Endothelial cell of coronary artery (primary cell): ENCODE measurements around the gene GGNBP2. TPM values are rescaled to one million over a fixed set of nuclear protein-coding genes. Genes with fewer than 3 reads are reported as not detected.

Source experiments
- total RNA-seq: library from RNA; depleted of rRNA; stranded (reverse); fragments of >200 nt; gene quantifications from 2 replicates; pipeline ENCODE4 v1.2.3, GENCODE V29; 2014

The GGNBP2 gene, protein sequence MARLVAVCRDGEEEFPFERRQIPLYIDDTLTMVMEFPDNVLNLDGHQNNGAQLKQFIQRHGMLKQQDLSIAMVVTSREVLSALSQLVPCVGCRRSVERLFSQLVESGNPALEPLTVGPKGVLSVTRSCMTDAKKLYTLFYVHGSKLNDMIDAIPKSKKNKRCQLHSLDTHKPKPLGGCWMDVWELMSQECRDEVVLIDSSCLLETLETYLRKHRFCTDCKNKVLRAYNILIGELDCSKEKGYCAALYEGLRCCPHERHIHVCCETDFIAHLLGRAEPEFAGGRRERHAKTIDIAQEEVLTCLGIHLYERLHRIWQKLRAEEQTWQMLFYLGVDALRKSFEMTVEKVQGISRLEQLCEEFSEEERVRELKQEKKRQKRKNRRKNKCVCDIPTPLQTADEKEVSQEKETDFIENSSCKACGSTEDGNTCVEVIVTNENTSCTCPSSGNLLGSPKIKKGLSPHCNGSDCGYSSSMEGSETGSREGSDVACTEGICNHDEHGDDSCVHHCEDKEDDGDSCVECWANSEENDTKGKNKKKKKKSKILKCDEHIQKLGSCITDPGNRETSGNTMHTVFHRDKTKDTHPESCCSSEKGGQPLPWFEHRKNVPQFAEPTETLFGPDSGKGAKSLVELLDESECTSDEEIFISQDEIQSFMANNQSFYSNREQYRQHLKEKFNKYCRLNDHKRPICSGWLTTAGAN
- total RNA-seq: 50.6 and 71.7 TPM in 2 replicates

DNA sequence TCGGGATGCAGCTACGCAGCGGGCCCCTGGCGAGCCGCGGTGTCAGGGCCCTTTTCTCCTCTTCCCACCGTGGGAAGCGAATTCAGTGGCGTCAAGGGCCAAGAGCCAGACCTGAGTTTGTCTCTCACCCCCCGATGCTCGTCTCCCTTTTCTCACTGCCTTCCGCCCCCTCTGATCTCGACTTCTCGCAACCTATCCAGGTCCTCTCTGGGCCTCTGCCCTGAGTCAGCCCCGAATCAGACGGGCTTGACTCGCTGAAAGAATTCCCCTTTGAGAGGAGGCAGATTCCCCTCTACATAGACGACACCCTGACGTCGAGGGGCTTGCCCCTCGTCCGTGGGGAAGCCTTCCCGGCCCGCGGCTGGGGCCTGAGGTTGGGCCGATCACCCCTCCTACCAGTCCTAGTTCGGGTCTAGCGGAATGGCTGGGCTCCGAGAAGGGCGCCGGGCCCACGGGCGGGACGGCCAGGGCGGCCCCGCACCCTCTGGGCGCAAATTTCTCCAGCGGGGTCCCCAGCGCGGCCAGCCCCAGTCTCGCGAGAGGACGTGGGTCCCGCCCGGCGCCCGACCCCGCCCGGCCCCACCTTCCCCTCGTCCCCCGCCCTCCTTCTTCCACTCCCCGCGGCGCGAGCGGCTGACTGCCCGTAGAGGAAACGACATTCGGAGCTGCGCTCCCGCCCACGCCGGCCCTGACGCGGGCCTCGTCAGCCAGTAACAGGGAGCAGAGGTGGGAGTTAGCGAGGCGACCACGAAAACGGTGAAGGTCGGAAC is at the start of gene GGNBP2:
Gene GGNBP2 (plus strand): TSS at position 613 of the 770 bp plus-strand sequence. CDS start 806 bp downstream, outside the sequence.

DNA sequence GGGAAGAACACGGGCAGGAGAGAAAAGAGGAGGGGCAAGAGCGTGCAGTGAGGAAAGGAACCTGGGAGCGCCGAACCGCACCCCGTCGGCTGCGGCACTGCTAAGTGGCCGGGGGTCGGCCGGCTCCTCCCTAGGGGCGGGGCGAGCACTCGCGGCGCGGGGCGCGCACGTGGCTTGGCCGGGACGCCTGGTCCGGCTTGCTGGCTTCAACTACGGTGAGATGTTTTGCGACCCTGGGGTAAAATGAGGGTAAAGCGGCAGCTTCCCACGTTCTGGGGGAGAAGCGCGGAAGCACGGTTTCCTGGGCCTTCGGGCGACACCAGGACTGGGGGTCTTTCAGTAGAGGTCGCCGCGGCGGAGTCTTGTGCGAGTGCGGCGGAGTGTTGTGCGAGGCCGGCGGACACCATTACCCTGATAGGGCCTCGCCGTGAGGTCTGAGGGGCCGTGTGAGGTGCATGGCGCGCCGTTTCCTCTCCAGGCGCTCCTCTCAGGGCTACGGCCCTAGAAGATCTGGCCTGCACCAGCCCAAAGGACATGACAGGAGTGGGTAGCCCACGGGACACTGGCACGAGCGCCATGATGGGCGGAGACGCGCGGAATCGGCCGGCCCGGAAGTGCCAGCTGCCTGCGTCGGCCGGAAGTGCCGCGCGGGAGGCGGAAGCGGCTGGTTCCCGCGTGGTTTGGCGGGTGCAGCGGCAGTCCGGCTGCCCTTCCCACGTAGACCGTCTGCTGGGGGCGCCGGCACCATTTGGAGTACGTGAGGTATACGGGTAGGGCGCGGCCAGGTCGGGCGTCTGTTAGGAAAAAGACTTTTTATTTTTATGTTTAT is 9.7 kb upstream of the GGNBP2 start, which contains the start of the genes MYO19 and PIGW:
Gene MYO19 (minus strand): TSS at position 29 of the 829 bp plus-strand sequence. CDS start 2,330 bp downstream, outside the sequence.
Gene PIGW (plus strand): TSS at position 148 of the 829 bp plus-strand sequence. CDS start 2,115 bp downstream, outside the sequence.

DNA sequence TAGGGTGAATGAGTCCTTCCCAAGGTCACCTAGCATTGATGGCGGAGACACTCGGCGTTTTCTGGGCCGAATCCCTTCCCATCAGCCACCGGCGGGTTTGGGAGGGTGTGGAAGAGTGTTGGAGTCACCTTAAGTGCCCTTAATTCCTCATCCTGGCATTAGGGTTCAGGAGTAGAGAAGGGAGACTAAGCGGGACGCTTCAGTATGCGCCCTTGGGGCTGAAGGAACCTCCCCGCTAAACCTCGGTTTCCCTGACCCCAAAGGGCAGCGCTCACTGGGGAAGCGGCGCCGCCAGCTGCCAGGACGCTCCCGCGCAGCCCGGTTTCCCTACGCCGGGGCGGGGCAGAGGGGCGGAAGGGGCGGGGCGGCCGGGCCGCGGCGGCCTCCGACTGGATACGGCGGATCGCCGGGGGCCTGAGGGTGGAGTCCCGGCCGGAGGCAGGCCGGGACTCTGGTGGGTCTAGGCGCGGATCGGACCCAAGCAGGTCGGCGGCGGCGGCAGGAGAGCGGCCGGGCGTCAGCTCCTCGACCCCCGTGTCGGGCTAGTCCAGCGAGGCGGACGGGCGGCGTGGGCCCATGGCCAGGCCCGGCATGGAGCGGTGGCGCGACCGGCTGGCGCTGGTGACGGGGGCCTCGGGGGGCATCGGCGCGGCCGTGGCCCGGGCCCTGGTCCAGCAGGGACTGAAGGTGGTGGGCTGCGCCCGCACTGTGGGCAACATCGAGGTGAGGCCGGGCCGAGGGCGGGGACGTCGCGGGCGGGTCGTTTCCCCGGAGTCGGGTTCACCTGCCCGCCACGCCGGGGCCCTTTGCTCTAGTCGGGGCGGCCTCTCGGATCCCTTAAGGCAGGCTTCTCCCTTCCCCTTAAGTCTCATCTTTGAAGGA is 47.0 kb downstream of the GGNBP2 start, which contains the start of gene DHRS11:
Gene DHRS11 (plus strand): TSS at position 446 of the 882 bp plus-strand sequence. CDS start 131 bp downstream, at position 577.

DNA sequence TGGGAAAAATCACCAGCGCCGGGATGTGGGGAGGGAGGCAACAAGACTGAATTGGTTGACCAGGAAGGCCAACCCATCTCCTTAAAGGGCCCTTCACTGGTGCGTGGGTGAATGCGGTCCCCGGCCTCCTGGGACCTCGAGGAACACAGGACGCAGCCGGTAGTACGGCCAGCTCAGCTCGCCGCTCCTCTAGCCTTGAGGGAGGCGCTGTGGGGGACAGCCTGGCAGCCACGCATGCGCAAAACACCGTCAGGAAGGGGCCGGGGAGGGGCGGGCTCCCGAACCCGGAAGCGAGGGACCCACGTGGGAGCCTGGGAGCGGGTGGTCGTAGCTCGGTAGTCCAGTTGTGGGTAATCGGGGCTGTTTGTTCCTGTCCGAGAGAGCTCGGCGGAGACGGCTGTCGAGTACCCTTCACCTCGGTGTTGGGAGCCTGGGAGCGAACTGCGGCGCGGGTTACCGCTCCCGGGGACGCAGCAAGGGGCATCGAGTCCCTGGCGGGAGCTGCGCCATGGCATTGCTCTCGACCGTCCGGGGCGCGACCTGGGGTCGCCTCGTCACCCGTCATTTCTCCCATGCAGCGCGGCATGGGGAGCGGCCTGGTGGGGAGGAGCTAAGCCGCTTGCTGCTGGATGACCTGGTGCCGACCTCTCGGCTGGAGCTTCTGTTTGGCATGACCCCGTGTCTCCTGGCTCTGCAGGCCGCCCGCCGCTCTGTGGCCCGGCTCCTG is 56.7 kb downstream of the GGNBP2 start, which contains the start of gene MRM1:
Gene MRM1 (plus strand): TSS at position 281 of the 727 bp plus-strand sequence. CDS start 228 bp downstream, at position 509.

Other genes with a start within 250 kb of the GGNBP2 start
- gene TBC1D3G, start 221.0 kb upstream of the GGNBP2 start, total RNA-seq: not detected in 2 replicates
- not detected in 2 replicates for gene TBC1D3H, start 156.5 kb upstream of the GGNBP2 start, total RNA-seq
- 24.7 and 30.9 TPM in 2 replicates for gene ZNHIT3, start 58.2 kb upstream of the GGNBP2 start, total RNA-seq
- gene MYO19, start 10.1 kb upstream of the GGNBP2 start, total RNA-seq: 47.5 and 58.3 TPM in 2 replicates
- 4.6 and 7.3 TPM in 2 replicates for gene PIGW, start 9.9 kb upstream of the GGNBP2 start, total RNA-seq
- 5.9 and 6.4 TPM in 2 replicates for gene DHRS11, start 47.0 kb downstream of the GGNBP2 start, total RNA-seq
- 2.9 and 4.0 TPM in 2 replicates for gene MRM1, start 56.7 kb downstream of the GGNBP2 start, total RNA-seq